ENCODE results near the gene CADM3.

The CADM3 gene

DNA sequence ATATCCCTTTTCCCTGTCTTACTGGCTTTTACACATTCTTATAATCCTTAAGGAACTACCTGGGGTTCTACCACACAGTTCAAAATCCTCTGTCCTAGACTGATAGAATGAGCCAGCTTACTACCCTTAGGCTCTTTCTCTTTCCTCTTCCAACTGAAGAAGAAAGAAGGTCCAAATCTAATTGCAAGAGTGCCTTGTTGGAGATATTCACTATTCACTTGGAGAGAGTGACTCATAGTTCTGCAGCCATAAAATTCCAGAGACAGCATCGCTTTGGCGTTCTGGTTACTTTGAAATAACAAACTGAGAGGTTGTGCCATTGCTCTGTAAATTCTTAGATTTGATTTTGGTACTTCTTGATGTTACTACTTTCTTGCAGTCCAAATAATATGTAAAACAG, 4.2 kb downstream of the CADM3 start:
- no peak for DNase-seq

DNA sequence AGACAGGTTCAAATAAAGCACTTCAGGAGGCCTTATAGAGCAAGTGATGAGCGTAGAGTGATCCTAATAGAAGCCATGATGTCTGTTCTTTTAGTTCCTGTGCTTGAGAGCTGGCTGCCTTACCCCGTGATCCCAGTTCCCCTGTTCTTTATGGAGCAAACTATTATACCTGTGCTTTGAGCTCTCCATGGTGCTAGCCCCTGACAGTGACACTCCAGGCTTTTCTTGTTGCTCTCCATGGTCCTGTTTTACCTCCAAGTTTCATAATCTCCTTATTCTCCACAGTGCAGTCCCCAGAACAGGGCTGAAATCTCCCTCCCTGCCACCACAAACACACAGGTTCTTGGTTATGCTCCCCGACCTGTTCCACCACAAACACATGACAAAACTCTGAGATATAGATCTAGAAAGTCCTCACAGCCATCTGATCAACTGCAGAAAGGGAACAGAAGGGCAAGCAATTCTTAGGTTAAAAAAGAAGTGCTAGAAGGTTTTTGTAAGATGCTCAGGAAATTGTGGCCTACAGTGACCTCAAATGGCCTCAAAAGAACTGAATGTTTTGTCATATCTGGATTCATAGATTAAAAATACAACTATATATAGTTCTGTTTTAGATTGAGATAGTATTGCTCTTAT, 6.0 kb downstream of the CADM3 start:
- no peak for DNase-seq

DNA sequence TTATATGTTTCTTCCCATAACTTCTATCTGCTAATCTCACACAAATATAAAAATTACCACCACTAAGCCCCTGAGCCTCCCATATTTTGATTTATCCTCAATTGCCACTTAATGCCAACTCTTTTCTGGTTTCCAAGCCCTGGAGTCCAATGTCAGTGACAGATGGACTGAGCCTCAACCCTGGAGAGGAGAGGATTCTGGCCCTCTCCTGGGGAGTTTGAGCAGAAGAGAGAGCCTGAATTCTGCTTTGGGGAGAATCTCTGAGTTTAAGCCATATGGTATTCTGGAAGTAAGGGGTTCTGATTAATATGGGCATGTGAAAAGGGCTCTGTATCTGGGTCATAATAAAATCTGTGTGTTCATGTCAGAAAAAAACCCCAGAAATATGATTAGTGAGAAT, 8.5 kb downstream of the CADM3 start:
- no peak for DNase-seq

DNA sequence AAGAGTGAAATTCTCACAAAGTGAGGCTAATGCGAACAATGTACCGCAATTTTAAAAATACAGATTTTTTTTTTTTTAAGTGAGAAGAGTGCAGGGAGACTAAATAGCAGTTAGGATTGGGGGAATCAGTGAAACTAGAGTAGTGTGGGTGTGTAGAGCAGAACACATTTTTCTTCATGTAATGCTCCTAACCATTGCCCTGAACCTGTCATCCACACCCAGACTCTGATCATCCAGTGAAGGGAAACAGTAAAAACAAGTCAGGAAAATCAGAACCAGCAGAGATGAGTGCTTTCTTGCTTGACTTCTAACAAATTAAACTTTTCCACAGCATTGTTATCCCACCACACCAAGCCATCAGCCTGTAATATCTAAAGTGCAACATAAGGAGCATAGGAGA, 9.1 kb downstream of the CADM3 start:
- no peak for DNase-seq

DNA sequence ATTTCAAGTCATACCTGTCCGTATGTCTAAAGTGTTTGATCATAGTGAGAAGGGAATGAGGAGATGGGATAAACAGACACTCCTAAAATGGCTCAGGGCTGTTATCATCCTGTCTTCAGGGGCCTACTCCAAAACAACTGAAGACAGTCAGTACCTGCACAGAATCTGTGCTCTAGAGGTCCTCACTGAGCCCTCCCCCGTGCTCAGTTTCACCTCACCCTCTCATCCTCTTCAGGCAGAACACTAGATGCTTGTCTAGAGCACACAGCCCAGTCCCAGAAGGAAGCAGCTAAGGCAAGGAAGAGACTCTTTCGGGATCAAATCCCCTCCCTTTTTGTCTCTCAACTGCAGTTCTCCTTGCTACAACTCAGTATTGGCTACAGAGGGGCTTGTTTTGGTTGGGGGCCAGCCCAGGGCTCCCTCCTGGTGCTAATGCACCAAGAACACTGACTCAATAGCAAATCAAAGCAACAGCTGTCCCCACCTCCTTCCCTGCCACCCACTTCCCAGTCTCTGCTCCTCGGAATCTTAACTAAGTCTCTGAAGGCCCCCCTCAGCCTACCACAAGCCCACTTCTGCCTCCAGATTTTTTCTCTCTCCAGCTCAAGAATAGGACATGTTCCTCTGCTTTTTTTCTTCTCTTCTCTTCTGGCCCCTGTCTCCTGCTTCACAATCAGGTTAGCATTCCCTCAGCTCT, 10.1 kb downstream of the CADM3 start:
- no peak for DNase-seq

DNA sequence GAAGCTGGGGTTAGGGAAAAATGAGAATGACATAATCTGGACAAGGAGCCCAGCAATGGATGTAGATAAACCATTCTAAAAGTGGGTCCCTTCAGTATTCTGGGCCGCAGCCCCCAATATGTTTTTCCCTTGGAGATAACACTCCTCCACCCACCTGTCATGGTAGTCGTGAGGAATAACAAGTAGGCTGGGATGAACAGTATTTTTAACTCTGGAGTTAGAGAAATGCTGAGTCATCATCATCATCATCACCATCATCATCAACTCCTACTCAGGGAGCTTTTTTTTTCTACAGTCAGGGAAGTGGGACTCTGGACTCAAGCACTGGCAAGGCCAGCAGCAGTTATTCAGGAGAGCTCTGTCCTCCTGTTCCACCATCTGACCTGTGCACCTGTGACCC, 12.8 kb downstream of the CADM3 start:
- DNase-seq = no peak

DNA sequence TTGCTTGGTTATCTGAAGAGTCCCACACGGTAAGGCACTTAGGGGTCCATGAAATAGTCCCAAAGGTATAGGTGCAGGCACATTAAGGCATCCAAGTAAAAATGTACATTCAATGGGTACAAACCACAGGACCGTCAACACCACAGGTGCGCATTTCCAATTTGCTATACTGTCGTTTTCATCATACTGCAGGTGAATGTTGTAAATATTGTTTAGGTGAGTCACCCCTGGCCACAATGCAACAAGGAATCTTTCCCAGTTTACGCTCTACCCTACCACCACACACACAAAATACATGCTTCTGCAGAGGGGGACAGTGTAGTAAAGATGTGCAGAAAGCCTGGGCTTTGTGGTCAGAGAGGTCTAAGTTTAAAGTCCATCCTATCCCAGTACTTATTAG, 13.7 kb downstream of the CADM3 start:
- DNase-seq = no peak

DNA sequence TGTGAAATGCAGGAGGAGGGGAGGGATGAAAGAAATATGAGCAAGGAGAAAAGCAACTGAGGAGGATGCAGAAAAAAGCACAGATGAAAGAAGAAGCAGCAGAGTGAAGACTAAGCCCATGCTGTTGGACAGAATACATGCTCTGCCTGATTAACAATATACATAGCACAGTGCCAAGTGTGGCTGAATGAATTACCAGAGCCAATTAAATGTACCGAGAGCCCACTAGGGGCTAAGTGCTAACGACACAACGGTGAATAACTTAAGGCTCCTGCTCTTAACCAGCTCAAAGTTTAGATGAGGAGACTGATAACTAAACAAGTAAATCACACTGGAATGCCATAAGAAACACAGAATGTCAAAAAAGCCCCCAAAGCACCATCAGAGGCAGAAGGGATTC, 15.6 kb downstream of the CADM3 start:
- no peak for DNase-seq

DNA sequence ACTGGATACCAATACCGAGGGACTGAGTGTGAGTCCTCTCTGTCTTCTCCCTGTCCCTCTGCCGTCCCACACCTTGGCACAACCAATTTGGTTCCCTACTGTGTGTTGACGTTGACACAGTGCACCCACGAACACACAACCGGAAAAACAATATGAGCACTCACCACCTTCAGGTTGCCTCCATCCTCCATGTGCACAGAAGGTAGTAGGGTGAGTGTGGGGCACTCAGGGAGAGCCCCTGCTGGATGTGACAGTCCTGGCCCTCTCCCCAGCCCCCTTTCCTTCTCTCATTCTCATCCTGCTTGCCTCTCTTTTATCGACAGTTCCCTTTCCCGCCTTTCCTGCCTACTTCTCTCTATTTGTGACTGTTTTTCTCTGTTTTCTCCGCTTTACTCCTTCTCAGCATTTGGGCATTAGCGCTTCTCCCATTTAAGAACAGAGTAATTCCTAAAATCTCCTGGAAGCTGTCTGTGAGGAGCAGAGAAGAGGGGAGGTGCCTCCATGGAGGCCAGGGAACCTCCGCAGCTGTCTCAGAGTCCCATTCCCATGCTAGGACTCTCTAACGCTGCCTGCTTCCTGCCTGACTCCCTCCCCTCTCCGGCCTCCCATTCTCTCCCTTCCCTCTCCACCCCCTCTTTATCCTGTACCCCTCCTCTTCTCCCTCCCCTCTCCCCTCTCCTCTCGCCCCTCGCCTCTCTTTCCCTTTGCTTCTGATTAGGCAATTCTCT, 16.4 kb downstream of the CADM3 start:
- DNase-seq = no peak

DNA sequence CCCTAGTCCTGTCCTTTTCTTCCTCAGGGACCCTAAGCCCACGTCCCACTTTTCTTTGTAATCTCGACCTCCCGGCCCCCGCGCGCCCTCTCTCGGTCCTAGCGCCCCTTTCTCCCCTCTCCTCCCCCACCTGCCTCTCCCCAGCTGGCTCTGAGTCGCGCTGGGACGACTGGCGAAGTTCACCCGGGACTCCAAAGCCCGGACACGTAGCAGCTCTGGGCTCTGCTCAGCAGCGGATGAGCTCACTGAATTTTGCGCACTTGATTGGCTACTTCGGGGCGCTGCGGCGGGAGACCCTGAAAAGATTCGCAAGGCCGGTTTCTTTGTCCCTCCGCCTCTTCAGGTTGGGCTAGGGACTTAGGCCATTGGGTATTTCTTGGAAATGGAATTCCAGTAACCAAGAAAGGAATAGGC, 17.0 kb downstream of the CADM3 start:
- no peak for DNase-seq

DNA sequence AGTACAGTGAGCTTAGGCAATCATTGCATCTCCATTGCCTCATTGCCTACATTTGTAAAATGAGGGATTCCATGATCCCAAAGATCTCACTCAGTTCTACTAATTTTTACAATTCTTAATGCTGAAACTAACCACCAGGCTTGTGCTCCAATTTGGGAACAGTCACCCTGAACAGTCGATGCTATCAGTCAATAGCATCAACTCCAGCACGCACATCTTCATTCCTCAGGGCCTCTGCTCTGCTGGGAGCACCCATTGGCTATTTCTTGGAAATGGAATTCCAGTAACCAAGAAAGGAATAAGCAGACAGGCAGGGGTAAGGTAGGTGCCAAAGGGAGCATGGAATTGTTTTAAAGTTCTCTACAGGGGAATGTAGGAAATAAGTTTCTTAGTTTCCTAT, 19.0 kb downstream of the CADM3 start:
- no peak for DNase-seq

DNA sequence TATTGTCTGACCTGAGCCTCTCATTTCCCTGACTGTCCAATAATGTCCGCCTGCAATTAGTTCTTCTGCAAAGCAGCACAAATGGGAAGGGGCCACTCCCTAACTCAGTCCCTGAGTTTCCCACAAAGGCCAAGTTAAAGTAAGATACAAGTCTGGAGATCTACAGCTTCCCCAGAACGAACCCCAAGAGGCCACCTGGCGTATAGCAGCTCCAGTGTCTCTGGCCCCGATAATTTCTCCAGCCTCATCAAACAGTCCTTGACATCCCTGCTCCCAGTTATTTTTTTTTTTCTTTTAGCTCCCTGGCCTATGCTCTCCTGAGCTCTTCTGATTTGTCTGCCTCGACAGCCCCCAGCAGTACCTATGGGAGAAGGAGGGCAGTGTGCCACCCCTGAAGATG, 25.1 kb downstream of the CADM3 start:
- no peak for DNase-seq

DNA sequence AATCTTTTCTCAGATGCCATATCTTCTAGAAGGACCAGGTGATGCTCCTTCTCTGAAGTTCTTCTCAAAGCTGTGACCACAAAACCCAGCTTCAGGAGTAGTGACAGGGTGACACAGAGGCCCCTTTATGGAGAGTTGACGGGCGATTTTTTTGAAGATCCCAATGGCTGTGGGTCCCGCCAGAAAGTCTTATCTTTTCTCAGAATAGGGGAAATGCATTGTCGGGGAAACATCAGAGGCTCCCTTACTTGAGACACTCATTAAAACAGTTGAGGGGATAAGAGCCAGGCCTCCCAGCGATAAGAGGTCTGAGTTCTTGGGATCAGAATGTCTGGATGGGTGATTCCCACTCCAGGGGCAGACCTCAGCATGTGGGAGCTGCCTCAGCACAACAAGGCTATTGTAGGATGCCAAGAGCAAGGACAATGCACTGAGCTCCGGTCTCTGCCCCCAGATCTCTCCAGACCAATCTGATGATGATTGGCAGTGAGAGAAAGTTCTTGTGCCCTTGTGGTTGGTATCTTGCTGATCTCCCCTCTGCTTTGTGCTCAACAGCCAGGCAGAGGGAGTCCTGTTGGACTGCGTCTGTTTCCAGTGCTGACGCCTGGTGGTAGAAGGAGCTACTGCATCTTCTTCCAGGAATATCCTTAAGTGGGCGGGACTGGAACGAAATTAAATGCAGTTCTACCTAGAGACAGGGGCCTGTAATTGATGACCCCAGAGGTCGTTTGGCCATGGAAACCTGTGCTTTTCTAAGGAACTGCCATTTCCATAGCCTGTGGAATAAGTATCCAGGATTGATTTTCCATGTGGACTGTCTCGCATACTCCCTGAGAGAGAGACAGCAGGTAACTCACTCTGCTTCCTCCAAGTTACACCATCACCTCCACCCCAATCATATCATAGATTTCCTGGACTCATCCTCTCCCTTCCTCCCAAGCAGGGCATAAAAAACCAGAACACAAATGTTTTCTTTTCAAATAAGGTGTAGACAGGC, 26.4 kb downstream of the CADM3 start:
- DNase-seq = peak; percentile 73

DNA sequence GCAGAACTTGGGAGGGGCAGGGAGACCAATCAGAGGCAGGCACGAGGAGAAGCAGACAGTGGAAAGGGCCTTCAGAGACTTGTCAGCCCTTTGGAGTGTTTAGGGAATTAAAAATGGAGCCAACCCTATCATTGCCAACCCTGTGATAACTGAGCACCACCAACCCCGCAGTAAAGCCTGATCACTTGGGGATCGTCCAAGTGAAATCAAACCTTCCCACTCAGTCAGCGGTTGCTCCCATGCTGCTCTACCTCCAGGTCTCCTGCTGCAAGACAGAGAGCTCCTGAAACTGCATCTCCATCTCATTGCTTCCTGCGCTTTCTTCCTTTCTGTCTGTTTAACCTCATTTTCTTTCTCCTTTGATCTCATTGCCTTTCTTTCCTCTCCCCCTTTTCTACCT, 28.5 kb downstream of the CADM3 start:
- DNase-seq = no peak

DNA sequence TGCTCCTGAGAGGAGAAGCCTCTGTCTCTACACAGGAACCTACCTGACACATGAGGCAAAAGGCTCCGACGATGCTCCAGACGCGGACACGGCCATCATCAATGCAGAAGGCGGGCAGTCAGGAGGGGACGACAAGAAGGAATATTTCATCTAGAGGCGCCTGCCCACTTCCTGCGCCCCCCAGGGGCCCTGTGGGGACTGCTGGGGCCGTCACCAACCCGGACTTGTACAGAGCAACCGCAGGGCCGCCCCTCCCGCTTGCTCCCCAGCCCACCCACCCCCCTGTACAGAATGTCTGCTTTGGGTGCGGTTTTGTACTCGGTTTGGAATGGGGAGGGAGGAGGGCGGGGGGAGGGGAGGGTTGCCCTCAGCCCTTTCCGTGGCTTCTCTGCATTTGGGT, 29.4 kb downstream of the CADM3 start:
- DNase-seq = no peak

DNA sequence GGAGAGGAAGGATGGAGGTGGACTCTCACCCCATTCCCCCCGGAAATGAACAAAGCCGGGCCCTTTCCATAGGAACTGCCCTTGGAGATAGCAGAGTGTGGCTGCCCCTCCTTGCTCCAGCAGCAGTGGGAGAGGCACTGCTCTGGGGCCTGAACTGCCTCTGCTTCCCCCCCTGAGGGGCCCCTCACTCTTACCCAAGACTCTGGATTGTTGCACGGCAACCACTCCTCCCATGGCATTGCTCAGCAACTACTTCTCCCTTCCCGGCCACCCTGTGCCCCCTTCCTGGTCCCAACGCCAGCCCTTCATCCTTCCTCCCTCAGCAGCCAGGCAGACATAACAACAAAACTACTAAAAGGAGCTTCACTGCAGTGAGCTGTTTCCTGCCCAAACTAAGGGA, 30.2 kb downstream of the CADM3 start:
- no peak for DNase-seq

DNA sequence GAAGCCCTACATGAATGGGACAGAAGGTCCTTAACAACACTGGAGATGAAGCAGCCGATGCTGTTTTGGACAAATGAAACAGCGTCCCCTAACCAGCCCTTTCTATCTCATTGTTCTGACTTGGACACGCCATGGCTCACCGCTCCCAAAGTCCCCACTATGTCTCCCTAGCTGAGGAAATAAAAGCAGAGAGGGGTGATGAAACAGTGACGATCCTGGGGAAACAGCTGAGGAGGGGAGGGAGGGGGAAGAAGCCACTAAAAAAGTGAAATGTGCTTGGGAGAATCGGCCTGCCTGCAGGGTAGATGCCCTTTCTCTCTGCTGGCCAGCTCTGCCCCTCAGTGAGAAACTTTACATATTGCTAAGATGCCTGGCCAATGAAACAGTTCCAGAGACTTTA, 32.2 kb downstream of the CADM3 start:
- no peak for DNase-seq

DNA sequence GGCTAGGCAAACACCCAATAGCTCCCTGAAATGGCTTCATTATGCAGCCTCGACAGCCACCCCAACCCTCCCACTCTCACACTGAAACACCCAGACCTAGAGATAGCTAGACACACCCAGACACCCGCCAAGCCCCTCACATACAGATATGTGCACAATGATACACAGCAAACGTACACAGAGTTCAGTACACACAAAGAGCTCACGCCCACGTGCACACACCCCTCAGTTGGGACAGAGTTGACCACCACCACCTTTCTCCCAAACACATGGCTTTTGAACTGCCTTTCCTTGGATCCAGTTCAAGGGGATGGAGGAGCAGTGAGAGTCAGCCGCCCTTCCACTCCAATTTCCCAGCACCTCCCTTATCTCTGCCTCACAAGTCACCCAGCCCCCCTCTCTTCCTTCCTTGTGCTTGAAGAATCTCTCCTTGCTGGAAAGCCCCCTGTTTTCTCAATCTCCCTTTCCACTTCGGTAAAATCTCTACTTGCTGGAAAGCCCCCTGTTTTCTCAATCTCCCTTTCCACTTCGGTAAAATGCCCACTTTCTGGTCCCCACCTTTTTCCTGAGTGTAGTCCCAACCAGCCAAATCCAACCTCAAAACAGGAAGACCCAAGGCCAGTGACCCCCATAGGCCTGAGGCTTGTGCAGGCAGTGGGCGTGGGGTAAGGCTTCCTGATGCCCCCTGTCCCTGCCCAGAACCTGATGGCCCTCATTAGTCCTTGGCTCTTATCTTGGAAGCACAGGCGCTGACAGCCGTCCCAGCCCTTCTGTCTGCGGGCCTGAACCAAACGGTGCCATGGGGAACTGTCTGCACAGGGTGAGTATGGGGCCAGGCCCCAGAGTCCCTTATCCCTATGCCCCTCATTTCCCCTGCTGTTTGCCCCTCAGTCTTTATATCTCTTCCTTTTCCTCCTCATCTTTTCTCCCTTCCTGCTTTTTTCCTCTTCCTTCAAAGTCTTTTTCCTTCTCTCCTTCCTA, 33.0 kb downstream of the CADM3 start, which contains the start of gene ACKR1:
ACKR1 (plus strand) TSS at position 715 of the 981 bp plus-strand sequence; CDS start at position 800, 85 bp downstream.
- no peak for DNase-seq

DNA sequence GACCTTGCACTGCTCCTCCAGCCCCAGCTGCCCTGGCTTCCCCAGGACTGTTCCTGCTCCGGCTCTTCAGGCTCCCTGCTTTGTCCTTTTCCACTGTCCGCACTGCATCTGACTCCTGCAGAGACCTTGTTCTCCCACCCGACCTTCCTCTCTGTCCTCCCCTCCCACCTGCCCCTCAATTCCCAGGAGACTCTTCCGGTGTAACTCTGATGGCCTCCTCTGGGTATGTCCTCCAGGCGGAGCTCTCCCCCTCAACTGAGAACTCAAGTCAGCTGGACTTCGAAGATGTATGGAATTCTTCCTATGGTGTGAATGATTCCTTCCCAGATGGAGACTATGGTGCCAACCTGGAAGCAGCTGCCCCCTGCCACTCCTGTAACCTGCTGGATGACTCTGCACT, 33.8 kb downstream of the CADM3 start:
- no peak for DNase-seq

DNA sequence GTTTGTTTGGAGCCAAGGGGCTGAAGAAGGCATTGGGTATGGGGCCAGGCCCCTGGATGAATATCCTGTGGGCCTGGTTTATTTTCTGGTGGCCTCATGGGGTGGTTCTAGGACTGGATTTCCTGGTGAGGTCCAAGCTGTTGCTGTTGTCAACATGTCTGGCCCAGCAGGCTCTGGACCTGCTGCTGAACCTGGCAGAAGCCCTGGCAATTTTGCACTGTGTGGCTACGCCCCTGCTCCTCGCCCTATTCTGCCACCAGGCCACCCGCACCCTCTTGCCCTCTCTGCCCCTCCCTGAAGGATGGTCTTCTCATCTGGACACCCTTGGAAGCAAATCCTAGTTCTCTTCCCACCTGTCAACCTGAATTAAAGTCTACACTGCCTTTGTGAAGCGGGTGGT, 34.7 kb downstream of the CADM3 start:
- no peak for DNase-seq

DNA sequence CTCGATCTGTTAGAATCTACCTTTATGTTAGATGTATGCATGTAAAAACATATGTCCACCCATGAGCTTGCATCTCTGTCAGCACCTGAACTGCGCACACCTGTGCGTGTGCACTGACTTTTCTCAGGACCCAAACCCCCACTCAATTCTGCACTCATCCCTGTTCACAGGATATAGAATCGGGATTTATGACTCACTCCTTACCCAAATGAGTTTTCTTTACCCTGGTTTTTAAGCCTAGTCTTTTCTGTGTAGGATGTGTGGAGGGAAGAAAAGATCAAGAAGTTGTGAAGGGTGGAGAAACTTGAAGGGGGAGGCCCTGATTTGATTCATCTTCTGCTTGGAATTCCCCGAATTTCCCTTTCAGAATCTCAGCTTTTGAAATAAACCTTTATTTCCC, 35.7 kb downstream of the CADM3 start:
- no peak for DNase-seq

DNA sequence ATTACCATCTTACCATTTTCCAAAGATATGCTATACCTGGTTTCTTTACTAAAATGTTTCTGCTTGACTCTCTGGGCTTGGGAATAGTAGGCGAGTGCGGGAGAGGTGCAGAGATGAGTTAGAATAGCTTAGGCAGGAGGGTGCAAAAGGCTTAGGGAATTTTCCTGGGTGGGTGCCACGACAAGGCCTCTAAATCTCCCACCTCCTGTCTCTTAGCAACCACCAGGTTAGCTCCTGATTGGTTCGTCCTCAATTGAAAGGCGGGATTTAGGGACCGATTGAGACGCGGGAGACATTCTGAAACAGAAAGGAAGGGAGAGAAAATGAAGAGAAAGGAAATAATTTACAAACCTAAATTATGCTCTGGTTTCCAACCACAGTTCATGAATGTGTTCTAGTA, 36.4 kb downstream of the CADM3 start:
- no peak for DNase-seq
